Measurements from ENCODE around the gene SLC11A2. TPM values are rescaled to one million over a fixed set of nuclear protein-coding genes. Genes with fewer than 3 reads are reported as not detected.

Gene SLC11A2
- total and polyA plus RNA-seq, 4 donors, result 11.1 to 97.2 (median 46.2) TPM

- DNase-seq, result no peak
- H3K4me1 ChIP-seq (ENCODE audit: control insufficient read depth in 1 of 2, insufficient read depth in 2 of 2, low read length in 2 of 2), result no peaks in the 10 kb centered on the region
- no peaks in the 10 kb centered on the region for H3K27me3 ChIP-seq (ENCODE audit: control insufficient read depth in 1 of 2, insufficient read depth in 2 of 2, low read length in 1 of 2)
- no peak overlapping the region for H3K27ac ChIP-seq (ENCODE audit: low read depth in 1 of 2, low read length in 2 of 2)
- no peak overlapping the region for H3K4me3 ChIP-seq (ENCODE audit: low read length in 2 of 2)
- 91 to 96% methylated on average over 4 of the region's 4 CpGs for WGBS, 2 donors
- intact Hi-C loops (cut with DNase I), result no loop called here
- no peak for ATAC-seq (ENCODE audit: low FRiP score)
- H3K36me3 ChIP-seq (ENCODE audit: control insufficient read depth in 1 of 2, insufficient read depth in 2 of 2, low read length in 1 of 2), result no peaks in the 10 kb centered on the region
- no peaks in the 10 kb centered on the region for H3K9me3 ChIP-seq (ENCODE audit: control insufficient read depth, low read length)
Measured at GRCh38 chr12:51033457-51034089, 7.4 kb upstream of the SLC11A2 start.

GRCh38 chr12:51033048-51033447 is 6.9 kb upstream of the SLC11A2 start:
- intact Hi-C loops (cut with DNase I), result no loop called here
- no peak for DNase-seq
- WGBS, 2 donors, result 88 to 90% methylated on average over 2 of the region's 2 CpGs

GRCh38 chr12:51028813-51029150 is 2.6 kb upstream of the SLC11A2 start:
- Histone ChIP-seq H3K4me3 (ENCODE audit: low read length in 2 of 2) (no peak overlapping the region), H3K27me3 (ENCODE audit: control insufficient read depth in 1 of 2, insufficient read depth in 2 of 2, low read length in 1 of 2) (no peaks in the 10 kb centered on the region), H3K4me1 (ENCODE audit: control insufficient read depth in 1 of 2, insufficient read depth in 2 of 2, low read length in 2 of 2) (no peaks in the 10 kb centered on the region), H3K36me3 (ENCODE audit: control insufficient read depth in 1 of 2, insufficient read depth in 2 of 2, low read length in 1 of 2) (no peaks in the 10 kb centered on the region), H3K27ac (ENCODE audit: low read depth in 1 of 2, low read length in 2 of 2) (no peak overlapping the region), H3K9me3 (ENCODE audit: control insufficient read depth, low read length) (no peaks in the 10 kb centered on the region)
- intact Hi-C loops (cut with DNase I), result no loop called here
- ATAC-seq (ENCODE audit: low FRiP score) (no peak), DNase-seq (no peak)
- 48 to 57% methylated on average over 5 of the region's 5 CpGs for WGBS, 2 donors

More at GRCh38 chr12:51033048-51033447, 6.9 kb upstream of the SLC11A2 start:
- H3K27ac ChIP-seq (ENCODE audit: low read depth in 1 of 2, low read length in 2 of 2), result no peak overlapping the region
- ATAC-seq (ENCODE audit: low FRiP score), result no peak
- H3K36me3 ChIP-seq (ENCODE audit: control insufficient read depth in 1 of 2, insufficient read depth in 2 of 2, low read length in 1 of 2), result no peaks in the 10 kb centered on the region
- H3K27me3 ChIP-seq (ENCODE audit: control insufficient read depth in 1 of 2, insufficient read depth in 2 of 2, low read length in 1 of 2), result no peaks in the 10 kb centered on the region
- no peak overlapping the region for H3K4me3 ChIP-seq (ENCODE audit: low read length in 2 of 2)
- no peaks in the 10 kb centered on the region for H3K4me1 ChIP-seq (ENCODE audit: control insufficient read depth in 1 of 2, insufficient read depth in 2 of 2, low read length in 2 of 2)
- H3K9me3 ChIP-seq (ENCODE audit: control insufficient read depth, low read length), result no peaks in the 10 kb centered on the region

- Histone ChIP-seq H3K4me1 (ENCODE audit: control insufficient read depth in 1 of 2, insufficient read depth in 2 of 2, low read length in 2 of 2) (no peaks in the 10 kb centered on the region), H3K9me3 (ENCODE audit: control insufficient read depth, low read length) (no peaks in the 10 kb centered on the region), H3K4me3 (ENCODE audit: low read length in 2 of 2) (no peak overlapping the region), H3K36me3 (ENCODE audit: control insufficient read depth in 1 of 2, insufficient read depth in 2 of 2, low read length in 1 of 2) (no peaks in the 10 kb centered on the region), H3K27ac (ENCODE audit: low read depth in 1 of 2, low read length in 2 of 2) (no peak overlapping the region), H3K27me3 (ENCODE audit: control insufficient read depth in 1 of 2, insufficient read depth in 2 of 2, low read length in 1 of 2) (no peaks in the 10 kb centered on the region)
- ATAC-seq (ENCODE audit: low FRiP score), result no peak
- WGBS, 2 donors, result 21 to 25% methylated on average over 9 of the region's 9 CpGs
- intact Hi-C loops (cut with DNase I), result no loop called here
- DNase-seq, result no peak
Measured at GRCh38 chr12:51028126-51028812, 2.1 kb upstream of the SLC11A2 start.

- Histone ChIP-seq H3K9me3 (ENCODE audit: control insufficient read depth, low read length) (no peaks in the 10 kb centered on the region), H3K36me3 (ENCODE audit: control insufficient read depth in 1 of 2, insufficient read depth in 2 of 2, low read length in 1 of 2) (no peaks in the 10 kb centered on the region), H3K4me3 (ENCODE audit: low read length in 2 of 2) (no peak overlapping the region), H3K27me3 (ENCODE audit: control insufficient read depth in 1 of 2, insufficient read depth in 2 of 2, low read length in 1 of 2) (no peaks in the 10 kb centered on the region), H3K4me1 (ENCODE audit: control insufficient read depth in 1 of 2, insufficient read depth in 2 of 2, low read length in 2 of 2) (no peaks in the 10 kb centered on the region), H3K27ac (ENCODE audit: low read depth in 1 of 2, low read length in 2 of 2) (no peak overlapping the region)
- ATAC-seq (ENCODE audit: low FRiP score) (no peak), DNase-seq (no peak)
- intact Hi-C loops (cut with DNase I), result no loop called here
- 89 to 92% methylated on average over 15 of the region's 15 CpGs for WGBS, 2 donors
Measured at GRCh38 chr12:51027342-51027835, 1.2 kb upstream of the SLC11A2 start.

- Histone ChIP-seq H3K4me3 (ENCODE audit: low read length in 2 of 2) (peak overlapping the region; percentile 57 to 59), H3K4me1 (ENCODE audit: control insufficient read depth in 1 of 2, insufficient read depth in 2 of 2, low read length in 2 of 2) (no peaks in the 10 kb centered on the region), H3K36me3 (ENCODE audit: control insufficient read depth in 1 of 2, insufficient read depth in 2 of 2, low read length in 1 of 2) (no peaks in the 10 kb centered on the region), H3K27ac (ENCODE audit: low read depth in 1 of 2, low read length in 2 of 2) (peak overlapping the region; percentile 91 to 98), H3K27me3 (ENCODE audit: control insufficient read depth in 1 of 2, insufficient read depth in 2 of 2, low read length in 1 of 2) (no peaks in the 10 kb centered on the region), H3K9me3 (ENCODE audit: control insufficient read depth, low read length) (no peaks in the 10 kb centered on the region)
- no peak for DNase-seq
- 4% methylated on average over 9 of the region's 9 CpGs for WGBS, 2 donors
- intact Hi-C loops (cut with DNase I), result no loop called here
- no peak for ATAC-seq (ENCODE audit: low FRiP score)
Measured at GRCh38 chr12:51025338-51025835, 797 bp downstream of the SLC11A2 start.

- intact Hi-C loops (cut with DNase I), result loop anchor here in 1 of 2 donors (5.0 kb wide), 1 partner anchor 37 kb away; no protein-coding TSS in a partner anchor
- ATAC-seq (ENCODE audit: low FRiP score), result no peak
- WGBS, 2 donors, result 20 to 28% methylated on average over 4 of the region's 4 CpGs
Measured at GRCh38 chr12:51023625-51024382, 2.4 kb downstream of the SLC11A2 start.

GRCh38 chr12:51021694-51022093 is 4.5 kb downstream of the SLC11A2 start:
- peak overlapping the region in 1 of 2 donors; percentile 7 for H3K27ac ChIP-seq (ENCODE audit: low read depth in 1 of 2, low read length in 2 of 2)
- no peak overlapping the region for H3K4me3 ChIP-seq (ENCODE audit: low read length in 2 of 2)
- no peaks in the 10 kb centered on the region for H3K36me3 ChIP-seq (ENCODE audit: control insufficient read depth in 1 of 2, insufficient read depth in 2 of 2, low read length in 1 of 2)
- H3K4me1 ChIP-seq (ENCODE audit: control insufficient read depth in 1 of 2, insufficient read depth in 2 of 2, low read length in 2 of 2), result no peaks in the 10 kb centered on the region
- intact Hi-C loops (cut with DNase I), result loop anchor here in 1 of 2 donors (5.0 kb wide), 1 partner anchor 34 kb away; no protein-coding TSS in a partner anchor
- 67 to 88% methylated on average over 1 of the region's 1 CpG for WGBS, 2 donors
- H3K27me3 ChIP-seq (ENCODE audit: control insufficient read depth in 1 of 2, insufficient read depth in 2 of 2, low read length in 1 of 2), result no peaks in the 10 kb centered on the region
- ATAC-seq (ENCODE audit: low FRiP score) (no peak), DNase-seq (no peak)
- H3K9me3 ChIP-seq (ENCODE audit: control insufficient read depth, low read length), result no peaks in the 10 kb centered on the region

More at GRCh38 chr12:51023625-51024382, 2.4 kb downstream of the SLC11A2 start:
- H3K4me3 ChIP-seq (ENCODE audit: low read length in 2 of 2), result peak overlapping the region; percentile 57 to 59
- H3K27ac ChIP-seq (ENCODE audit: low read depth in 1 of 2, low read length in 2 of 2), result peak overlapping the region; percentile 81 to 91
- H3K27me3 ChIP-seq (ENCODE audit: control insufficient read depth in 1 of 2, insufficient read depth in 2 of 2, low read length in 1 of 2), result no peaks in the 10 kb centered on the region
- H3K36me3 ChIP-seq (ENCODE audit: control insufficient read depth in 1 of 2, insufficient read depth in 2 of 2, low read length in 1 of 2), result no peaks in the 10 kb centered on the region
- no peak for DNase-seq
- no peaks in the 10 kb centered on the region for H3K9me3 ChIP-seq (ENCODE audit: control insufficient read depth, low read length)
- no peaks in the 10 kb centered on the region for H3K4me1 ChIP-seq (ENCODE audit: control insufficient read depth in 1 of 2, insufficient read depth in 2 of 2, low read length in 2 of 2)

All from aorta (tissue), 5 donors.